Epithelial cell of proximal tubule (primary cell): ENCODE data around the gene CST8. TPM values are rescaled to one million over a fixed set of nuclear protein-coding genes. Genes with fewer than 3 reads are reported as not detected.

Experiments
- DNase-seq: peaks from one replicate; pipeline ENCODE4 v3.0.0-alpha.2; 2011; ENCODE audit warnings: low read depth
- H3K4me3 ChIP-seq: 2 replicates; pipeline ENCODE4 v1.5.1; 2011; ENCODE audit warnings: low read depth, mild to moderate bottlenecking, low read length
- total RNA-seq: library from RNA; depleted of rRNA; stranded (reverse); fragments of >200 nt; gene quantifications from 2 replicates; pipeline ENCODE4 v1.2.3, GENCODE V29; 2015
- TF ChIP-seq, protein P1 (sequence below): conservative IDR thresholded peaks from 2 replicates; pipeline ENCODE4 v1.5.1; 2012; ENCODE audit warnings: low read depth, mild to moderate bottlenecking, low read length

The CST8 gene
- total RNA-seq, 1 donor from 2014 or later: not detected

- TF ChIP-seq, protein P1, sequence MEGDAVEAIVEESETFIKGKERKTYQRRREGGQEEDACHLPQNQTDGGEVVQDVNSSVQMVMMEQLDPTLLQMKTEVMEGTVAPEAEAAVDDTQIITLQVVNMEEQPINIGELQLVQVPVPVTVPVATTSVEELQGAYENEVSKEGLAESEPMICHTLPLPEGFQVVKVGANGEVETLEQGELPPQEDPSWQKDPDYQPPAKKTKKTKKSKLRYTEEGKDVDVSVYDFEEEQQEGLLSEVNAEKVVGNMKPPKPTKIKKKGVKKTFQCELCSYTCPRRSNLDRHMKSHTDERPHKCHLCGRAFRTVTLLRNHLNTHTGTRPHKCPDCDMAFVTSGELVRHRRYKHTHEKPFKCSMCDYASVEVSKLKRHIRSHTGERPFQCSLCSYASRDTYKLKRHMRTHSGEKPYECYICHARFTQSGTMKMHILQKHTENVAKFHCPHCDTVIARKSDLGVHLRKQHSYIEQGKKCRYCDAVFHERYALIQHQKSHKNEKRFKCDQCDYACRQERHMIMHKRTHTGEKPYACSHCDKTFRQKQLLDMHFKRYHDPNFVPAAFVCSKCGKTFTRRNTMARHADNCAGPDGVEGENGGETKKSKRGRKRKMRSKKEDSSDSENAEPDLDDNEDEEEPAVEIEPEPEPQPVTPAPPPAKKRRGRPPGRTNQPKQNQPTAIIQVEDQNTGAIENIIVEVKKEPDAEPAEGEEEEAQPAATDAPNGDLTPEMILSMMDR: no peak
- H3K4me3 ChIP-seq: no peak overlapping the region
- DNase-seq: no peak
These were observed 50.9 kb downstream of the CST8 start for GRCh38 chr20:23541776-23542175.

GRCh38 chr20:23542801-23543200, 51.9 kb downstream of the CST8 start:
- TF ChIP-seq, protein P1: no peak
- no peak for DNase-seq
- no peak overlapping the region for H3K4me3 ChIP-seq

DNA sequence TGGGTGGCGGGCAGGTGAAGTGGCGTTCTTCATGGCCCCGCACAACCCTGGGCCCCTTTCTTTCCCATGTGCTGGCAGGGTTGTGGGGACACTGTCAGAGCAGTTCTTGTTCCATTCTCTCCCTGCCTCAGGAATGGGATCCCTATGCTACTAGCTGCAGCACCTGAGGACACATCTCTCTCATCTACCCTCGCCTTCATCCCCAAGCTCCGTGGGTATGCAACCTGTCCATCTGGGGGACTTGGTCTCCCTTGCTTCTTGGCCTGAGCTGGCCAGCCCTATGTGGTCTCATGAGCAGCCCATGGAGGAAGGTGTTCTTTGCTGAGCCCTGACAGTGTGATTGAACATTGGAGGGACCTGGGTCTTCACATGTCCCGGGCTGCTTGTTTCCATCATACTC, 53.2 kb downstream of the CST8 start:
- H3K4me3 ChIP-seq: no peak overlapping the region
- DNase-seq: no peak
- TF ChIP-seq, protein P1: no peak

Other genes starting within 250 kb of the CST8 start
- 47.0 and 84.6 TPM in 2 replicates for gene NXT1, start 140.3 kb upstream of the CST8 start, total RNA-seq
- 9.5 and 10.3 TPM in 2 replicates for gene GZF1, start 128.9 kb upstream of the CST8 start, total RNA-seq
- gene NAPB, start 69.6 kb upstream of the CST8 start, total RNA-seq: 3.3 and 3.8 TPM in 2 replicates
- not detected in 2 replicates for gene CSTL1, start 51.4 kb upstream of the CST8 start, total RNA-seq
- gene CST11, start 38.2 kb upstream of the CST8 start, total RNA-seq: not detected in 2 replicates
- not detected in 2 replicates for gene CST9L, start 77.4 kb downstream of the CST8 start, total RNA-seq
- gene CST9, start 114.8 kb downstream of the CST8 start, total RNA-seq: not detected in 2 replicates
- gene CST3, start 146.8 kb downstream of the CST8 start, total RNA-seq: 309 and 347 TPM in 2 replicates
- gene CST4, start 197.9 kb downstream of the CST8 start, total RNA-seq: not detected in 2 replicates